Heart right ventricle (tissue), 16 donors: ENCODE results near the gene OCLN. TPM values are rescaled to one million over a fixed set of nuclear protein-coding genes. Genes with fewer than 3 reads are reported as not detected.
"Not testable (repeated sequence)": the region's sequence is repeated elsewhere in the genome, so short reads cannot be mapped to it uniquely, and the experiment has no call there.

ENCODE experiments used
- ATAC-seq, 8 donors: fragments of 200-7000 bp; cut with Tn5 transposase; one replicate each; pipeline ENCODE4 v1.9.1; 2020; ENCODE audit warnings: mild to moderate bottlenecking in 8 of 8, moderate library complexity in 8 of 8, moderate number of reproducible peaks in 1 of 8
- DNase-seq, 2 donors: peaks; one replicate each; pipeline ENCODE4 v3.0.0-alpha.2; 2020
- H3K27ac ChIP-seq, 10 donors: fragments of 200-600 bp; sonication (generic) in 2 of 10; one replicate each; pipeline versions ENCODE4 v1.5.0 to v1.8.0; 2020 to 2022; ENCODE audit warnings: mild to moderate bottlenecking in 3 of 10
- H3K27me3 ChIP-seq, 7 donors: fragments of 200-600 bp; one replicate each; pipeline ENCODE4 v1.8.0; 2021 to 2022; ENCODE audit warnings: mild to moderate bottlenecking in 2 of 7
- H3K36me3 ChIP-seq, 9 donors: fragments of 200-600 bp; sonication (generic) in 1 of 9; one replicate each; pipeline versions ENCODE4 v1.5.0 to v1.8.0; 2020 to 2022; ENCODE audit warnings: mild to moderate bottlenecking in 2 of 9
- H3K4me1 ChIP-seq, 9 donors: fragments of 200-600 bp; sonication (generic) in 1 of 9; one replicate each; pipeline versions ENCODE4 v1.5.0 to v1.8.0; 2020 to 2022; ENCODE audit warnings: mild to moderate bottlenecking in 4 of 9
- H3K4me3 ChIP-seq, 10 donors: fragments of 200-600 bp; sonication (generic) in 2 of 10; one replicate each; pipeline versions ENCODE4 v1.5.0 to v1.8.0; 2020 to 2022; ENCODE audit warnings: mild to moderate bottlenecking in 7 of 10, moderate library complexity in 2 of 10
- H3K9me3 ChIP-seq, 11 donors: fragments of 200-600 bp in 10 of 11; sonication (generic) in 2 of 11; one replicate each; pipeline versions ENCODE4 v1.5.0 to v1.8.0; 2013 to 2022; ENCODE audit warnings: mild to moderate bottlenecking in 2 of 11, control low read depth in 1 of 11, moderate library complexity in 1 of 11
- WGBS, 2 donors: extraction: QIAGEN DNeasy Blood & Tissue Kit; methylation state at CpG; one replicate each; pipeline ENCODE4 v1.1.7; 2013; ENCODE audit warnings: inconsistent platforms in 1 of 2; 5-methylcytosine and 5-hydroxymethylcytosine counted together
- intact Hi-C, 10 donors: fragments of 100-400 bp; cut with DNase I; formaldehyde crosslinking; loops; one replicate each; pipeline versions ENCODE4 v1.11.1 to v1.14.2; 2022
- polyA plus RNA-seq, 2 donors: library from polyadenylated mRNA; stranded (reverse); fragments of 200-250 nt; gene quantifications; one replicate each; pipeline ENCODE4 v1.2.3, GENCODE V29; 2013
- total RNA-seq, 10 donors: library from RNA; stranded (reverse); fragmentation: NEBNext Ultra II Directional in 3 of 10; extraction: Animal tissue kit (Norgen Biotek cat#: 25700) in 3 of 10; gene quantifications; one replicate each; pipeline versions ENCODE4 v1.2.1 to v1.2.4, GENCODE V29; 2021 to 2023
- TF ChIP-seq, protein P1 (sequence below), 9 donors: fragments of 200-600 bp; sonication (generic) in 2 of 9; IDR thresholded peaks; one replicate each; pipeline versions ENCODE4 v1.5.0 to v1.8.0; 2021 to 2022; ENCODE audit warnings: antibody characterized with exemption in 9 of 9, mild to moderate bottlenecking in 5 of 9, moderate library complexity in 1 of 9
- donor health status: Arrhythmogenic right ventricular cardiomyopathy.
- donor health status: ischemic (EF 13 %, LVEDD 7.1; RV severe dilation, severe dysfunction).
- donor health status: healthy with polysubstance abuse.
- donor health status: DM: no; HTN: yes; CAD: no.
- donor health status: DM: no; HTN: no; CAD: no.
- donor health status: ischemic (EF 25% LVEDD 6.9; RV normal size, moderate dysfunction).
- donor health status: ischemic (EF 25% LVEDD 5.7; RV mildly dilated, moderate dysfunction).
- donor health status: healthy.
- donor health status: DM: yes; HTN: yes; CAD: no.
- donor health status: Ischemic cardiomyopathy.
- donor health status: ischemic (EF 35%, LVEDD 5.7; RV mildly dilated, moderate dysfunction).
- donor health status: nonischemic (EF 11% LVEDD 7.7; RV severe dilation, severe dysfunction).
- donor health status: DM: yes; HTN: yes; CAD: no.
- donor health status: PGD.
- donor health status: ischemic (EF 29% LVEDD 5.4; RV normal size, mild dysfunction).
- donor health status: nonischemic (EF 23%, LVEDD 6.1; RV moderate dilation, normal function).

OCLN gene
- total and polyA plus RNA-seq, 12 donors, result 0.30 to 6.5 (median 1.9) TPM

- TF ChIP-seq, protein P1, sequence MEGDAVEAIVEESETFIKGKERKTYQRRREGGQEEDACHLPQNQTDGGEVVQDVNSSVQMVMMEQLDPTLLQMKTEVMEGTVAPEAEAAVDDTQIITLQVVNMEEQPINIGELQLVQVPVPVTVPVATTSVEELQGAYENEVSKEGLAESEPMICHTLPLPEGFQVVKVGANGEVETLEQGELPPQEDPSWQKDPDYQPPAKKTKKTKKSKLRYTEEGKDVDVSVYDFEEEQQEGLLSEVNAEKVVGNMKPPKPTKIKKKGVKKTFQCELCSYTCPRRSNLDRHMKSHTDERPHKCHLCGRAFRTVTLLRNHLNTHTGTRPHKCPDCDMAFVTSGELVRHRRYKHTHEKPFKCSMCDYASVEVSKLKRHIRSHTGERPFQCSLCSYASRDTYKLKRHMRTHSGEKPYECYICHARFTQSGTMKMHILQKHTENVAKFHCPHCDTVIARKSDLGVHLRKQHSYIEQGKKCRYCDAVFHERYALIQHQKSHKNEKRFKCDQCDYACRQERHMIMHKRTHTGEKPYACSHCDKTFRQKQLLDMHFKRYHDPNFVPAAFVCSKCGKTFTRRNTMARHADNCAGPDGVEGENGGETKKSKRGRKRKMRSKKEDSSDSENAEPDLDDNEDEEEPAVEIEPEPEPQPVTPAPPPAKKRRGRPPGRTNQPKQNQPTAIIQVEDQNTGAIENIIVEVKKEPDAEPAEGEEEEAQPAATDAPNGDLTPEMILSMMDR (IDR thresholded peaks at IDR 0.05), result no peak
- Histone ChIP-seq H3K4me3 (no peak overlapping the region), H3K4me1 (no peaks in the 10 kb centered on the region), H3K27ac (no peak overlapping the region), H3K9me3 (peaks cover 0 to 10% (median 0%) of the 10 kb centered on the region in 11 donors), H3K27me3 (no peaks in the 10 kb centered on the region), H3K36me3 (no peaks in the 10 kb centered on the region)
- WGBS, 2 donors, result 74% methylated on average over 8 of the region's 8 CpGs
- intact Hi-C loops, result loop anchor here in 1 of 10 donors (10.0 kb wide), 1 partner anchor 47 kb away; no protein-coding TSS in a partner anchor
- DNase-seq, result no peak
- peak in 1 of 8 donors; percentile 47 for ATAC-seq
These were observed 25.0 kb upstream of the OCLN start for GRCh38 chr5:69467442-69468225.

GRCh38 chr5:69468631-69469030, 24.0 kb upstream of the OCLN start:
- Histone ChIP-seq H3K4me3 (no peak overlapping the region), H3K27ac (no peak overlapping the region), H3K36me3 (no peaks in the 10 kb centered on the region), H3K4me1 (no peaks in the 10 kb centered on the region), H3K9me3 (peaks cover 0 to 10% (median 0%) of the 10 kb centered on the region in 11 donors), H3K27me3 (no peaks in the 10 kb centered on the region)
- TF ChIP-seq, protein P1 (IDR thresholded peaks at IDR 0.05), result no peak
- intact Hi-C loops, result loop anchor here in 1 of 10 donors (10.0 kb wide), 1 partner anchor 46 kb away; no protein-coding TSS in a partner anchor
- DNase-seq, result no peak
- no peak for ATAC-seq
- WGBS, 2 donors, result 42 to 59% methylated on average over 1 of the region's 1 CpG

- H3K9me3 ChIP-seq, result peaks cover 0 to 10% (median 0%) of the 10 kb centered on the region in 11 donors
- H3K4me3 ChIP-seq, H3K27me3 ChIP-seq, H3K4me1 ChIP-seq, DNase-seq, intact Hi-C loops, H3K27ac ChIP-seq, H3K36me3 ChIP-seq, ATAC-seq: not testable (repeated sequence)
- 89% methylated on average over 6 of the region's 6 CpGs for WGBS, 2 donors
These were observed 21.1 kb upstream of the OCLN start for GRCh38 chr5:69471516-69471915.

GRCh38 chr5:69472535-69473143, 20.0 kb upstream of the OCLN start:
- ATAC-seq, intact Hi-C loops, H3K4me3 ChIP-seq, DNase-seq, H3K4me1 ChIP-seq, H3K27ac ChIP-seq, H3K27me3 ChIP-seq, H3K36me3 ChIP-seq: not testable (repeated sequence)
- 92 to 94% methylated on average over 16 of the region's 16 CpGs for WGBS, 2 donors
- H3K9me3 ChIP-seq, result peaks cover 0 to 10% (median 0%) of the 10 kb centered on the region in 11 donors

- TF ChIP-seq, protein P1 (IDR thresholded peaks at IDR 0.05), result no peak
- no peaks in the 10 kb centered on the region for H3K36me3 ChIP-seq
- H3K27me3 ChIP-seq, result no peaks in the 10 kb centered on the region
- intact Hi-C loops, result no loop called here
- H3K4me1 ChIP-seq, result no peaks in the 10 kb centered on the region
- ATAC-seq (no peak), DNase-seq (no peak)
- H3K9me3 ChIP-seq, result no peaks in the 10 kb centered on the region
- no peak overlapping the region for H3K27ac ChIP-seq
- 24 to 25% methylated on average over 1 of the region's 1 CpG for WGBS, 2 donors
- no peak overlapping the region for H3K4me3 ChIP-seq
These were observed 15.4 kb upstream of the OCLN start for GRCh38 chr5:69477170-69477569.

DNA sequence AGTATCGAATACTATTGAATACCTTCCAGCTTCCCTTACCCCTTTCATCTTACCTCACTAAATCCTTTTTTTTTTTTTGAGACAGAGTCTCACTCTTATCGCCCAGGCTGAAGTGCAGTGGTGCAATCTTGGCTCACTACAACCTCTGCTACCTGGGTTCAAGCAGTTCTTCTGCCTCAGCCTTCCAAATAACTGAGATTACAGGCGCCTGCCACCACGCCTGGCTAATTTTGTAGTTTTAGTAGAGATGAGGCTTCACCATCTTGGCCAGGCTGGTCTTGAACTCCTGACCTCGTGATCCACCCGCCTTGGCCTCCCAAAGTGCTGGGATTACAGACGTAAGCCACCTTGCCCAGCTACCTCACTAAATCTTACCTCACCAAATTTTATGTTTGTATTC, 14.3 kb upstream of the OCLN start:
- intact Hi-C loops, H3K27me3 ChIP-seq, H3K4me3 ChIP-seq, DNase-seq, H3K9me3 ChIP-seq, ATAC-seq, H3K27ac ChIP-seq, H3K36me3 ChIP-seq, H3K4me1 ChIP-seq: not testable (repeated sequence)
- 88 to 90% methylated on average over 7 of the region's 7 CpGs for WGBS, 2 donors
